Measurements from ENCODE around the gene ARHGEF12.

The ARHGEF12 gene

DNA sequence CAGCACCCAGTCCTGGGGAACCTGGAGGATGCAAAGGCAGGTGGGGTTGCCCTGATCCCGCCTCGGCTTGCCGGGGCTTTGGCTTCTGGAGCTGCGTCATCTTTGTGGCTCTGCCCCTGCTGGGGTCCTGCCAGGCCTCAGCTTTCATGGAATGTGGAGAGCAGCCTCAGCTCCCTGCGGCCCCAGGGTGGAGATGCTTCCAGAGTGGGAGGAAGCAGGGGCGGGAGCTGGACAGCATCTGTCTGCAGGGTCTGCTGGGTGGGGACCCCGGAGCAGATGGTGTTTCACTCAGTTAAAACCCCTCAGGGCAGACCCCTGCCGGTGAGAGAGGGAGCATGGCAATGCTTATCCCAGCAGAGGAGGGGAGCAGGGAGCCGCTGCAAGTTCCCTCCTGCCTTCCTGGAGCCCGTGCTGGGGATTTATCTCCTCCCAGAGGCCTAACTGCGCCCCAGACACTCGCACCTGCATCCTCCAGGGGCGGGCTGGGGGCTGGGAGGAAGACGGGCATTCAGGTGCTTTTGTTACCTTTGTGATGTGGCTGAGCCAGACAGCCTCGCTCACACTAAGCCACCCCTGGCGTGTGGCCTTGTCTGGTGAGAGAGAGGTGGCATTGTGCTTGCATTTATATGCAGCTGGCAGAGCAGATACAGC lies 191.0 kb downstream of the ARHGEF12 start:
- Histone ChIP-seq H3K4me1 (ENCODE audit: control insufficient read depth in 1 of 2, insufficient read depth in 2 of 2, low read length in 2 of 2) (peaks cover 8 to 19% of the 10 kb centered on the region in 2 donors), H3K9me3 (ENCODE audit: control insufficient read depth in 1 of 2, low read length in 2 of 2) (no peaks in the 10 kb centered on the region), H3K27ac (ENCODE audit: low read depth, low read length) (no peak overlapping the region), H3K27me3 (ENCODE audit: control insufficient read depth in 1 of 2, insufficient read depth in 2 of 2, low read length in 2 of 2) (peaks cover 28 to 33% of the 10 kb centered on the region in 2 donors), H3K4me3 (ENCODE audit: low read depth in 1 of 2, low read length in 2 of 2) (no peak overlapping the region), H3K9ac (ENCODE audit: low read depth in 1 of 2, low read length in 2 of 2) (no peak overlapping the region), H3K36me3 (ENCODE audit: control insufficient read depth in 1 of 2, insufficient read depth in 2 of 2, low read length in 2 of 2) (no peaks in the 10 kb centered on the region)

DNA sequence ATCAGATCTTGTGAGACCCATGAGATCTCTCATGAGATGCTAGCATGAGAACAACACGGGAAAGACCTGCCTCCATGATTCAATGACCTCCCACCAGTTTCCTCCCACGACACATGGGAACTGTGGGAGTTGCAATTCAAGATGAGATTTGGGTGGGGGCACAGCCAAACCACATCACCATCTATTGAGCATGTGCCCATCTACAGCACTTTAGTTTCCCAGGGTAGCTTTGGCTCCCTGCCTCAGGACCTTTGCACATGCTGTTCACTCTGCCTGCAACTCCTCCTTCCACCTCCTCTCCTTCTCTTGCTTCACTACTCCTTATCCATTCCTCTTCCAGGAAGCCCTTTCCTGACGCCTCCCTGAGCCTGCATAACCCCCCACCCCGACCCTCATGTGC lies 192.5 kb downstream of the ARHGEF12 start:
- Histone ChIP-seq H3K36me3 (ENCODE audit: control insufficient read depth in 1 of 2, insufficient read depth in 2 of 2, low read length in 2 of 2) (no peaks in the 10 kb centered on the region), H3K4me3 (ENCODE audit: low read depth in 1 of 2, low read length in 2 of 2) (no peak overlapping the region), H3K27me3 (ENCODE audit: control insufficient read depth in 1 of 2, insufficient read depth in 2 of 2, low read length in 2 of 2) (peaks cover 16 to 26% of the 10 kb centered on the region in 2 donors)

DNA sequence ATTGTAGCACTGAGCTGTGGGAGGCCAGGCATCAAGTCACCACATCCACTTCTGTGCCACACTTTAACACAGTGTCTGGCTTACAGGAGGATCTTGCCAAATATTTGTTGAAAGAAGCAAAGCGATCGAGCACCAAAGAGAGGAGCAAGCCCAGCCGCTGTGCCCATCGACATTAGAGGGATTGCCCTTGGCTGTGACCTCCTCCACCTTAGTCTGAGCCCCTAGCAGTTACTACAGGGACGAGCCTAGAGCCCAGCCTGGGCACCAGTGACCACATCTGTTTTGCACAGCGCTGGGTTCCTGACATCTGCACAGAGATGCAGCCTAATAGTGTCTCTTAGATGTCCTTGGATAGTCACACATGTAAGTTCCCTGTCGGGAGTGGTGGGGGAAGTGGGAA lies 193.0 kb downstream of the ARHGEF12 start:
- Histone ChIP-seq H3K36me3 (ENCODE audit: control insufficient read depth in 1 of 2, insufficient read depth in 2 of 2, low read length in 2 of 2) (no peaks in the 10 kb centered on the region), H3K9ac (ENCODE audit: low read depth in 1 of 2, low read length in 2 of 2) (no peak overlapping the region), H3K9me3 (ENCODE audit: control insufficient read depth in 1 of 2, low read length in 2 of 2) (no peaks in the 10 kb centered on the region), H3K27me3 (ENCODE audit: control insufficient read depth in 1 of 2, insufficient read depth in 2 of 2, low read length in 2 of 2) (peaks cover 13 to 26% of the 10 kb centered on the region in 2 donors), H3K4me3 (ENCODE audit: low read depth in 1 of 2, low read length in 2 of 2) (no peak overlapping the region), H3K4me1 (ENCODE audit: control insufficient read depth in 1 of 2, insufficient read depth in 2 of 2, low read length in 2 of 2) (peaks cover 3 to 15% of the 10 kb centered on the region in 2 donors), H3K27ac (ENCODE audit: low read depth, low read length) (no peak overlapping the region)

More for the DNA sequence above, 192.5 kb downstream of the ARHGEF12 start:
- Histone ChIP-seq H3K27ac (ENCODE audit: low read depth, low read length) (no peak overlapping the region), H3K4me1 (ENCODE audit: control insufficient read depth in 1 of 2, insufficient read depth in 2 of 2, low read length in 2 of 2) (peaks cover 3 to 15% of the 10 kb centered on the region in 2 donors), H3K9ac (ENCODE audit: low read depth in 1 of 2, low read length in 2 of 2) (no peak overlapping the region), H3K9me3 (ENCODE audit: control insufficient read depth in 1 of 2, low read length in 2 of 2) (no peaks in the 10 kb centered on the region)

DNA sequence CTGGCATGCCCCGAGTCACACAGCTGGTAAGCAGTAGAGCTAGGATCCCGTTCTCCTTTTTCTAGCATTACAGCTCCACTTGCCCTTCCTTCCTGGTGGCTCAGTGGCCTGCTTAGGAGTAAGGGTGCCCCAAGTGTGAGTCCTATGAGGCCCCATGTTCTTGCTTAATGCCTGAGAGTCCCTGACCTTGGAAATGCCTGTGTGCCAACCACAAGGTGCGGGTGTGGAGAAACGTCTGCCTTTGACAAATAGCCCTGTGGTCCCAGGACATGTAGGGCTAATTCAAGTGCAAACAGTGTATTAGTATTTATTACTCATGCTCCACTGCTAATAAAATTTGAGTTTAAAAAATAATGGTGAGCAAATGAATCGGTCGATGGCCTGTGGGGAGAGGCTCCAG lies 193.7 kb downstream of the ARHGEF12 start:
- Histone ChIP-seq H3K27me3 (ENCODE audit: control insufficient read depth in 1 of 2, insufficient read depth in 2 of 2, low read length in 2 of 2) (peaks cover 8 to 24% of the 10 kb centered on the region in 2 donors), H3K4me3 (ENCODE audit: low read depth in 1 of 2, low read length in 2 of 2) (no peak overlapping the region), H3K9me3 (ENCODE audit: control insufficient read depth in 1 of 2, low read length in 2 of 2) (no peaks in the 10 kb centered on the region), H3K27ac (ENCODE audit: low read depth, low read length) (no peak overlapping the region), H3K4me1 (ENCODE audit: control insufficient read depth in 1 of 2, insufficient read depth in 2 of 2, low read length in 2 of 2) (peaks cover 3 to 15% of the 10 kb centered on the region in 2 donors), H3K9ac (ENCODE audit: low read depth in 1 of 2, low read length in 2 of 2) (no peak overlapping the region), H3K36me3 (ENCODE audit: control insufficient read depth in 1 of 2, insufficient read depth in 2 of 2, low read length in 2 of 2) (no peaks in the 10 kb centered on the region)

DNA sequence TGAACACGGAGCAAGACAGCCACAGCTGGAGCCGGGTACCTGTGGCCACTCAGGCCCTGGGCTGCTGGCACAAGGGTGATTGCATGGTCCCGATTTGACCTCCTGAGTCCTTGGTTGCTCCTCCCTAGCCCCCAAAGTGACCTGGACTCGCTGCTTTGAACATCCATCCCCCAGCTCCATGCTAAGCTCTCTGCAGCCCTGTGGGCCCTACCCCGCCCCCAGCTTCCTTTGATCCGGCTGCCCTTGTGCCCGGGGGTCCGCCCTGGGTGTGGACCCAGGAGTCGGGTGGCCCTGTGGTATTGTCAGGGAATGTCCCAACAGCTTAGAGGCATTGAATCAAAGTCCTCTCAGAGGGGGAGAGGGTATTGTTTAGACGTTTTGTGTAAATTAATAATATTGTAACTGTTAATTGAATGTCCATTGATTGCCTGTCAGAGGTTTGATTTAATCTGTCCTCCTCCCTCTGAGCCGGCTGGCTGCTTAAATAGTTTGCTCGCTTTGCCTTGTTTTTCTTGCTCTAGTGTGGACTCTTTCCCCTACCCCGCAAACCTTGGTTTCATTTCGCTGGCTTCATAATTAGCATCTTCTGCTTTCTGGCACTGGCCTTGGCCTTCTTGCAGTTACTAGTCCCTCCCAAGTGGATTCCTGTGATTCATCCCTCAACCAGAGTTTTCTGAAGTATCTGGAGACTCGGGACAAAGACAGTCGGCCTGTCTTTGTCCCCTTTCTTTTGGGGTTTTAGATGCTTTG lies 196.0 kb downstream of the ARHGEF12 start:
- Histone ChIP-seq H3K9me3 (ENCODE audit: control insufficient read depth in 1 of 2, low read length in 2 of 2) (no peaks in the 10 kb centered on the region), H3K4me1 (ENCODE audit: control insufficient read depth in 1 of 2, insufficient read depth in 2 of 2, low read length in 2 of 2) (peaks cover 0 to 5% of the 10 kb centered on the region in 2 donors), H3K9ac (ENCODE audit: low read depth in 1 of 2, low read length in 2 of 2) (no peak overlapping the region), H3K27ac (ENCODE audit: low read depth, low read length) (no peak overlapping the region), H3K36me3 (ENCODE audit: control insufficient read depth in 1 of 2, insufficient read depth in 2 of 2, low read length in 2 of 2) (no peaks in the 10 kb centered on the region), H3K4me3 (ENCODE audit: low read depth in 1 of 2, low read length in 2 of 2) (no peak overlapping the region), H3K27me3 (ENCODE audit: control insufficient read depth in 1 of 2, insufficient read depth in 2 of 2, low read length in 2 of 2) (peaks cover 3 to 11% of the 10 kb centered on the region in 2 donors)

DNA sequence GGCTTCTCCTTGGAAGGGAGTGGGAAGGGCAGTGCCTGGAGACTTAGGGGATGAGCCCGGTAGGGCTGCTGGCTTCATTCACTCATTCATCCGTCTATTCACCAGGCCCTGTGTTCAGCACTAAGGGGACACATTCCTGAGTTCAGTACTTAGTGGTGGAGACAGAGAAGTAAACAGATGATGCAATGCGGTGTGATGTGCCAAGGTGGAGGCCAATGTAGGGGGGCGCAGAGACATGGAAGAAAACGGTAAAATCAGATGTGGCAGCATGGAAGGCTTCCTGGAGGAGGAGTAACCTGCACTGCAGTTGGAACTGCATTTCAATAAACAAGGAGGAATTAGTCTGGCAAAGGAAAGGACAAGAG lies 196.6 kb downstream of the ARHGEF12 start:
- Histone ChIP-seq H3K9me3 (ENCODE audit: control insufficient read depth in 1 of 2, low read length in 2 of 2) (no peaks in the 10 kb centered on the region), H3K27me3 (ENCODE audit: control insufficient read depth in 1 of 2, insufficient read depth in 2 of 2, low read length in 2 of 2) (peaks cover 0 to 6% of the 10 kb centered on the region in 2 donors), H3K4me3 (ENCODE audit: low read depth in 1 of 2, low read length in 2 of 2) (no peak overlapping the region), H3K4me1 (ENCODE audit: control insufficient read depth in 1 of 2, insufficient read depth in 2 of 2, low read length in 2 of 2) (peaks cover 0 to 5% of the 10 kb centered on the region in 2 donors), H3K9ac (ENCODE audit: low read depth in 1 of 2, low read length in 2 of 2) (no peak overlapping the region), H3K36me3 (ENCODE audit: control insufficient read depth in 1 of 2, insufficient read depth in 2 of 2, low read length in 2 of 2) (no peaks in the 10 kb centered on the region), H3K27ac (ENCODE audit: low read depth, low read length) (no peak overlapping the region)

DNA sequence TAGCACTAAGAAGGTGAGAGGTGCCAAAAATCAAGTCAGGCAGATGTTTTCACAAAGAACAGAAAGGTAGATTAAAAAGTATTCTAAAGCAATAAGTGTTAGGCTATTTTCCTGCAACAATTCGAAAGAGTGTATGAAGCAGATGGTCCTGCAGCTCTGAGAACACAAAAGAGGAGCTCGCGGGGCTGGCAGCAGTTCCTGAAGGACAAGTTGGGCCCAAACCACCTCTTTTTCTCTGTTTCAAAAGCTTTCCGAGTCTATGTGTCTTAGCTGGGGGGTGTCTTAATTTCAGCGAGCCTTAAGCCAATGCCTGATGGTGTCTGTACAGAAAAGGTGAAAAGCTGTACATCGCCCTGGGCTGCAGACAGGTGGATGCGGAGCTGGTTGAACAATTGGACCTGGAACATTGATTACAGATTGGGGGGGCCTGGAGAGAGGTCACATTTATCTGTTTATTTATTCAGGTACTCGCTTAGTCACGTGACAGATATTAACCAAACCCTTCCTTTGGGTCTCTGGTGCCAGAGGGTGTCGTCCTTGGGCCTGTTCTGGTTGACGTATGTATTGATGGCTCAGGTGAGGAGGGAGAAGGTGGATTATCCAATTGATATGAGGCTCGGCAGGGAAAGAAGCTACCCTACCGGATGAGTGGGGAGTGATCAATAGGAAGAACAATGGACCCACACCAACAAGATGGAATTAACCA lies 200.0 kb downstream of the ARHGEF12 start:
- H3K9me3 ChIP-seq (ENCODE audit: control insufficient read depth in 1 of 2, low read length in 2 of 2), result no peaks in the 10 kb centered on the region
- no peaks in the 10 kb centered on the region for H3K36me3 ChIP-seq (ENCODE audit: control insufficient read depth in 1 of 2, insufficient read depth in 2 of 2, low read length in 2 of 2)
- no peak overlapping the region for H3K4me3 ChIP-seq (ENCODE audit: low read depth in 1 of 2, low read length in 2 of 2)
- peaks cover 0 to 5% of the 10 kb centered on the region in 2 donors for H3K4me1 ChIP-seq (ENCODE audit: control insufficient read depth in 1 of 2, insufficient read depth in 2 of 2, low read length in 2 of 2)
- no peak overlapping the region for H3K27ac ChIP-seq (ENCODE audit: low read depth, low read length)
- no peak overlapping the region for H3K9ac ChIP-seq (ENCODE audit: low read depth in 1 of 2, low read length in 2 of 2)
- no peaks in the 10 kb centered on the region for H3K27me3 ChIP-seq (ENCODE audit: control insufficient read depth in 1 of 2, insufficient read depth in 2 of 2, low read length in 2 of 2)

DNA sequence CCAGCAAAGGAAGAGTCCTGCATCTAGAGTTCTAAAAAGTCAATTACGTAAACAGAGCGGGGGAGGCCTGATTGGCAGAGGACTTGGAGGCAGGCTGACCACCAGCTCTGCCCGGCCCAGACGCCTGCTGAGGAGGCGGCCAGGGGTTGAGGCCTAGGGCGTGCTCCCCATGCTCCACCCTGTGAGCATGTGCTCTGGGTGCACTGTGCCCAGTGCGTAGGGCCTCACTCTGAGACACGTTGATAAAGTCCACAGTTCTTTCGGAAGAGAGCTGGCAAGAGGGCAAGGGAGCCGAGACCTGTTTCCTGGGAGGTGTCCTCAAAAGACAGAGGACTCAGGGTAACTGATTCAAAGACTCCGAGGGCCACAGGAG lies 200.6 kb downstream of the ARHGEF12 start:
- Histone ChIP-seq H3K9me3 (ENCODE audit: control insufficient read depth in 1 of 2, low read length in 2 of 2) (no peaks in the 10 kb centered on the region), H3K27me3 (ENCODE audit: control insufficient read depth in 1 of 2, insufficient read depth in 2 of 2, low read length in 2 of 2) (no peaks in the 10 kb centered on the region), H3K36me3 (ENCODE audit: control insufficient read depth in 1 of 2, insufficient read depth in 2 of 2, low read length in 2 of 2) (no peaks in the 10 kb centered on the region), H3K4me3 (ENCODE audit: low read depth in 1 of 2, low read length in 2 of 2) (no peak overlapping the region), H3K9ac (ENCODE audit: low read depth in 1 of 2, low read length in 2 of 2) (no peak overlapping the region), H3K4me1 (ENCODE audit: control insufficient read depth in 1 of 2, insufficient read depth in 2 of 2, low read length in 2 of 2) (peaks cover 0 to 5% of the 10 kb centered on the region in 2 donors), H3K27ac (ENCODE audit: low read depth, low read length) (no peak overlapping the region)

DNA sequence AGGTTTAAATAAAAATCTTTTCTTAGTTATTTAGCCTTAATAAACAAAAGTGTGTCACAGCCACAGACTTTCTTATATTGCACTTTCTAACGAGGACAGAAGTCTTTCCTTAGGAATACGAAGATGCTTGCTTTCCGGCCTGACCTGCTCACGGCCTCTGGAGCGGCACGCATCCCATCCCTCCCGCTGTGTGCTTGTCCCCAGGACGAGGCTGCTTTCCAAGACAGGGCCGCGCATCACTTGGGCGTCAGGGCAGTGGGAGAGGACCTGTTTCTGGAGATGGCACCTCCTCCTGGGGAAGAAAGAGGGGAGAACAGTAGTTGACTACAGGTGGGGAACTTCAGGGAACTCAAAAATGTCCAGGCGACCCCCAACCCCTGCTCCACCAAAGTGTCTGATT lies 201.8 kb downstream of the ARHGEF12 start:
- H3K4me3 ChIP-seq (ENCODE audit: low read depth in 1 of 2, low read length in 2 of 2), result no peak overlapping the region
- H3K36me3 ChIP-seq (ENCODE audit: control insufficient read depth in 1 of 2, insufficient read depth in 2 of 2, low read length in 2 of 2), result no peaks in the 10 kb centered on the region
- H3K4me1 ChIP-seq (ENCODE audit: control insufficient read depth in 1 of 2, insufficient read depth in 2 of 2, low read length in 2 of 2), result no peaks in the 10 kb centered on the region
- H3K27me3 ChIP-seq (ENCODE audit: control insufficient read depth in 1 of 2, insufficient read depth in 2 of 2, low read length in 2 of 2), result no peaks in the 10 kb centered on the region
- no peak overlapping the region for H3K27ac ChIP-seq (ENCODE audit: low read depth, low read length)
- no peak overlapping the region for H3K9ac ChIP-seq (ENCODE audit: low read depth in 1 of 2, low read length in 2 of 2)
- no peaks in the 10 kb centered on the region for H3K9me3 ChIP-seq (ENCODE audit: control insufficient read depth in 1 of 2, low read length in 2 of 2)

DNA sequence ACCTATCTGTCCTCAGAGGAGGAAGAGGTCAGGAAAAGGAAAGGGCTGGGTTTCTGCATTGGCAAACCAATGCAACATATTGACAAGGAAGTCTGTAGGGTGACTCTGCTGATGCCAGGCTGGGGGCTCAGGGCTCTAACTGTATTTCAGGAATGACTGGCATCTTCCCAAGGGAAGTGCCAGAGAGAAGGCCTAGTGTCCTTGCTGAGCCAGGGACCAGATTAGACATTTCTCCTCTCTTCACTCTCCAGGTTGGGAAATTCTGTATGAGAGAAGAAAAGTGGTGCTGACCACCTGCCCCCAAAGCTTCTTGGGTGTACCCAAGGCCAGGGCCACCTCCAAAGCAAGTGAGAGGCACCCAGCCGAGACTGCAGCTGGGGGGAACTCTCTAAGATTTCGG lies 202.5 kb downstream of the ARHGEF12 start:
- Histone ChIP-seq H3K4me1 (ENCODE audit: control insufficient read depth in 1 of 2, insufficient read depth in 2 of 2, low read length in 2 of 2) (no peaks in the 10 kb centered on the region), H3K27ac (ENCODE audit: low read depth, low read length) (no peak overlapping the region), H3K9ac (ENCODE audit: low read depth in 1 of 2, low read length in 2 of 2) (no peak overlapping the region), H3K4me3 (ENCODE audit: low read depth in 1 of 2, low read length in 2 of 2) (no peak overlapping the region), H3K36me3 (ENCODE audit: control insufficient read depth in 1 of 2, insufficient read depth in 2 of 2, low read length in 2 of 2) (no peaks in the 10 kb centered on the region), H3K27me3 (ENCODE audit: control insufficient read depth in 1 of 2, insufficient read depth in 2 of 2, low read length in 2 of 2) (no peaks in the 10 kb centered on the region), H3K9me3 (ENCODE audit: control insufficient read depth in 1 of 2, low read length in 2 of 2) (no peaks in the 10 kb centered on the region)
